A673 (cell line): ENCODE measurements around the gene C1QTNF9B. TPM values are rescaled to one million over a fixed set of nuclear protein-coding genes. Genes with fewer than 3 reads are reported as not detected.

ENCODE experiments used
- BruUV-seq: library from RNA; stranded (reverse); fragments of 400-500 nt; replicated peaks from 2 replicates; lab custom pipeline; 2021; lab: Mats Ljungman, UMichigan
- CTCF ChIA-PET: fragments of 300-600 bp; sonication (Branson Sonifier 250); formaldehyde crosslinking; loops from one replicate; lab custom pipeline; 2022; ENCODE audit warnings: antibody characterized with exemption; lab: Charles Lee
- POLR2A ChIA-PET: fragments of 300-600 bp; sonication (Branson Sonifier 250); formaldehyde crosslinking; loops from one replicate; lab custom pipeline; 2022; ENCODE audit warnings: antibody characterized with exemption; ENCODE audit not compliant: low non-redundant PET; lab: Charles Lee
- DNase-seq: peaks from one replicate; pipeline ENCODE4 v3.0.0-alpha.2; 2015; ENCODE audit warnings: low spot score
- H3K27ac ChIP-seq: fragments of 200-600 bp; sonication (generic); 2 replicates; pipeline ENCODE4 v1.5.1; 2016; ENCODE audit warnings: mixed run types, low read depth, mild to moderate bottlenecking, mixed read lengths, antibody characterized with exemption, low read length; ENCODE audit not compliant: poor library complexity, severe bottlenecking
- H3K27me3 ChIP-seq: fragments of 200-600 bp; sonication (generic); replicated peaks from 2 replicates; pipeline ENCODE4 v1.6.1; 2017; ENCODE audit warnings: mixed run types, low read depth, mild to moderate bottlenecking, mixed read lengths, antibody characterized with exemption, low read length; ENCODE audit not compliant: insufficient read depth, poor library complexity
- H3K36me3 ChIP-seq: fragments of 200-600 bp; sonication (generic); 2 replicates; pipeline ENCODE4 v1.6.1; 2016; ENCODE audit warnings: mixed run types, mild to moderate bottlenecking, mixed read lengths, antibody characterized with exemption, low read length; ENCODE audit not compliant: insufficient read depth, poor library complexity, severe bottlenecking
- H3K4me1 ChIP-seq: fragments of 200-600 bp; sonication (generic); 2 replicates; pipeline ENCODE4 v1.6.1; 2017; ENCODE audit warnings: mixed run types, mild to moderate bottlenecking, mixed read lengths, antibody characterized with exemption, low read length; ENCODE audit not compliant: insufficient read depth, poor library complexity, severe bottlenecking
- H3K4me3 ChIP-seq: fragments of 200-600 bp; sonication (generic); 2 replicates; pipeline ENCODE4 v1.5.1; 2016; ENCODE audit warnings: low read depth, mixed run types, mild to moderate bottlenecking, mixed read lengths, low read length; ENCODE audit not compliant: poor library complexity, severe bottlenecking
- H3K9me3 ChIP-seq: fragments of 200-600 bp; sonication (generic); 2 replicates; pipeline ENCODE4 v1.6.1; 2016; ENCODE audit warnings: mixed run types, low read depth, mild to moderate bottlenecking, mixed read lengths, antibody characterized with exemption, low read length; ENCODE audit not compliant: poor library complexity, severe bottlenecking
- EZH2 ChIP-seq: fragments of 200-600 bp; sonication (generic); IDR thresholded peaks from 2 replicates; pipeline ENCODE4 v1.6.1; 2017; ENCODE audit warnings: borderline replicate concordance, low read depth, mild to moderate bottlenecking, mixed read lengths, antibody characterized with exemption, low read length; ENCODE audit not compliant: poor library complexity, severe bottlenecking
- intact Hi-C: fragments of 100-400 bp; cut with micrococcal nuclease; formaldehyde crosslinking; loops from one replicate; pipeline ENCODE4 v1.10.0; 2022; ENCODE audit not compliant: unreplicated experiment
- total RNA-seq: library from RNA; stranded (reverse); gene quantifications from 2 replicates; pipeline ENCODE4 v1.2.3, GENCODE V29; 2021
- TF ChIP-seq, protein P1 (sequence below): fragments of 300-800, 200-600 bp; sonication (generic); conservative IDR thresholded peaks from 2 replicates; pipeline ENCODE4 v1.5.1; 2017; ENCODE audit warnings: low read depth, mild to moderate bottlenecking, antibody characterized with exemption, low read length, moderate library complexity, mixed read lengths

The C1QTNF9B gene
- total RNA-seq, 1 experiment from 2014 or later = not detected

DNA sequence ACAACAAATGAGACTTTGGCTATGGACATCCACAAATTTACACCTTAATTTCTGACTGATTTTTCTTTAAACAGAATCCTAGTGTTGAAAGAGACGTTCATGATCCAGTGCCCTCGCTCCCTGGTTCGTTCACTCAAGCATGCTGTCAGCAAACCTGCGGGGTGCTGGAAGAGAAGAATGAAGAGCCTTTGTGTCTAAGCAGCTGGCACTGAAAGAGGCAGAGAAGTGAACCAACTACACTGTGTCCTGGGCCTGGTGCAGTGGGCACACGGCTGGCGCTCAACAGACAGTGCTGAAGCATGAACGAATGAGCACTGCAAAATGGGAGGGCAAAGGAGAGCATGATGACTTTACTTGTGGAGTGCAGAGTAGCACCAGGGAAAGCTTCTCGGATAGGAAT, 54.9 kb downstream of the C1QTNF9B start:
- POLR2A ChIA-PET = no interaction called here
- H3K4me3 ChIP-seq = no peak overlapping the region
- no peaks in the 10 kb centered on the region for H3K4me1 ChIP-seq
- H3K9me3 ChIP-seq = no peaks in the 10 kb centered on the region
- CTCF ChIA-PET = no interaction called here
- DNase-seq = no peak
- intact Hi-C loops = no loop called here
- TF ChIP-seq, protein P1, sequence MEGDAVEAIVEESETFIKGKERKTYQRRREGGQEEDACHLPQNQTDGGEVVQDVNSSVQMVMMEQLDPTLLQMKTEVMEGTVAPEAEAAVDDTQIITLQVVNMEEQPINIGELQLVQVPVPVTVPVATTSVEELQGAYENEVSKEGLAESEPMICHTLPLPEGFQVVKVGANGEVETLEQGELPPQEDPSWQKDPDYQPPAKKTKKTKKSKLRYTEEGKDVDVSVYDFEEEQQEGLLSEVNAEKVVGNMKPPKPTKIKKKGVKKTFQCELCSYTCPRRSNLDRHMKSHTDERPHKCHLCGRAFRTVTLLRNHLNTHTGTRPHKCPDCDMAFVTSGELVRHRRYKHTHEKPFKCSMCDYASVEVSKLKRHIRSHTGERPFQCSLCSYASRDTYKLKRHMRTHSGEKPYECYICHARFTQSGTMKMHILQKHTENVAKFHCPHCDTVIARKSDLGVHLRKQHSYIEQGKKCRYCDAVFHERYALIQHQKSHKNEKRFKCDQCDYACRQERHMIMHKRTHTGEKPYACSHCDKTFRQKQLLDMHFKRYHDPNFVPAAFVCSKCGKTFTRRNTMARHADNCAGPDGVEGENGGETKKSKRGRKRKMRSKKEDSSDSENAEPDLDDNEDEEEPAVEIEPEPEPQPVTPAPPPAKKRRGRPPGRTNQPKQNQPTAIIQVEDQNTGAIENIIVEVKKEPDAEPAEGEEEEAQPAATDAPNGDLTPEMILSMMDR = no peak
- no peak for TF ChIP-seq EZH2
- H3K36me3 ChIP-seq = no peaks in the 10 kb centered on the region
- H3K27ac ChIP-seq = no peak overlapping the region
- BruUV-seq = no TSS peak
- H3K27me3 ChIP-seq = no peaks in the 10 kb centered on the region

Other genes with a start within 250 kb of the C1QTNF9B start
- 22.7 and 25.4 TPM in 2 replicates for gene MIPEP, start 8.1 kb downstream of the C1QTNF9B start, total RNA-seq